Stimulated activated CD8-positive, alpha-beta memory T cell treated with anti-CD3 and anti-CD28 coated beads, Interleukin-4, amount 100 ng/mL, for 48 hours (primary cell): Measurements from ENCODE around the gene FSTL1.

ENCODE experiments used
- DNase-seq: peaks from one replicate; pipeline ENCODE4 v3.0.0-alpha.2; 2020

Gene FSTL1

GRCh38 chr3:120348991-120349854, 101.6 kb downstream of the FSTL1 start, which contains the start of gene LRRC58:
TSS of gene LRRC58 (minus strand) at chr3:120349354. CDS start at chr3:120349243, 111 bp downstream.
- DNase-seq, result peak; percentile 89

- DNase-seq, result peak; percentile 59
Observed at GRCh38 chr3:120348065-120348990, 102.5 kb downstream of the FSTL1 start.

- no peak for DNase-seq
Observed at GRCh38 chr3:120344349-120344748, 106.4 kb downstream of the FSTL1 start.
